CD4-positive, alpha-beta T cell treated with Interferon alpha-2 for 1 hour (primary cell): ENCODE results near the gene NHS.

Experiments used
- DNase-seq, 2 donors: peaks; one replicate each; pipeline ENCODE4 v3.0.0-alpha.2; 2020 to 2022

Gene NHS

DNA sequence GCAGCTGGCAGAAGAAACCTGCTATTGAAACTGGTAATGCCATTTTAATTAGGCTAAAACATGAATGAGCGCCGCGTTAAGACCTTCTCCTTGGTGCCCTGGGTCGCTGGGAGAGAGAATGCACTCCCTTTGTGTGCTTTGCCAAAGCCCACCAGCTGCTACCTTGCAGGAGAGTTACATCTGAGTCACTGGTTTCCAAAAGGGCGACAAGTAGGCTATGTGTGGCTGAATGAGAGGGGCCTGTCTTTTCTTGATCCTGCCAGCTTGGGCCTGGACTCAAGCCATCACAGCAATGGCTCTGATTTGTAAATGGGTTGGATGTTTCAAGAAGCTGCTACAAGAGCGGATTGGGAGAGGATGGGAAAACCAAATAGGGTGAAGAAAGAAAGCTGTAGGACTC is 81.5 kb downstream of the NHS start:
- no peak for DNase-seq

DNA sequence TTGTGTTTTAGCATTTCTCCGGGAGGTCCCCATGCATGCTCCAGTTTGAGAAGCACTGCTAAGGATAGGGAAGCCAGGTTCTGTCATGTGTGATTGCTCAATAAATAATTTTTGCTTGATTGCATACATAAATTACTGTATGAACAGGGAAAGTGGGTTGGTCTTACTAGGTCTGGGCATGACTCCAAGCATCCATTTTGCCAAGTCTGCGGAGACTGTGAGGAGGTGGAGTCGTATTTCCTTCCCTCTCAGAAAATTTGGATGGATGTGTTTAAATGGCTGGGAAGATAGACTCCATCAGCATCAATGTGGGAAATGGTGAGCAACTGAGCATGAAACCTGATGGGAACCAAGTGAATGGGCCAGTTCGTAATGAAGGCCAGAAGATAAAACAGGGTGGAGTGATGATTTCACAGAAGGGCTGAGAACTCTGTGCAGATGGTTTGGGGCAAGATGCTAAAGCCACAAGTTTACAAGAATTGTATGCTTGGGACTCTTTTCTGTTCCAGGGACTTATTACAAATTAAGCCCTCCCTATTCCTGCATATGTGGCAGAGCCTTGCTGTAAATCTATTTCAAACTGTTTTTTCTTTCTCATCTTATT is 84.1 kb downstream of the NHS start:
- no peak for DNase-seq

DNA sequence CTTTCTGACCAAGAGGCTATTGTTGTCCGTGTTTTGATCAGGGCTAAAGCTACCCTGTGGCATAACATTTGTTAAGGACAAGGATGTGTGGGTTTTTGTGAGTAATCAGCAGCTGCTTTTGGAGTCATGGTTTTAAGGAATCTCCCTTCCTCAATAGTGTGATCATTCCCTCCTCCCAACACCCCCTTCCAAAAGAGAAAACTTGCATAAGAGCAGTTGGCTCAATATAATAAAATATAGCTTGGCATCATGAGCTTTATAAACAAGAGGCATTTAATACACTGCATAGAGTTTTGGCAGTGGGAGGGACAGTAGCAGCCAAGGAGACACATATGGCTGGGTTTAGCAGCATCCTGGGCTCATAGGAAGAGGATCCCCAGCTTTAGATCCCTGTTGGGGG is 84.7 kb downstream of the NHS start:
- no peak for DNase-seq

DNA sequence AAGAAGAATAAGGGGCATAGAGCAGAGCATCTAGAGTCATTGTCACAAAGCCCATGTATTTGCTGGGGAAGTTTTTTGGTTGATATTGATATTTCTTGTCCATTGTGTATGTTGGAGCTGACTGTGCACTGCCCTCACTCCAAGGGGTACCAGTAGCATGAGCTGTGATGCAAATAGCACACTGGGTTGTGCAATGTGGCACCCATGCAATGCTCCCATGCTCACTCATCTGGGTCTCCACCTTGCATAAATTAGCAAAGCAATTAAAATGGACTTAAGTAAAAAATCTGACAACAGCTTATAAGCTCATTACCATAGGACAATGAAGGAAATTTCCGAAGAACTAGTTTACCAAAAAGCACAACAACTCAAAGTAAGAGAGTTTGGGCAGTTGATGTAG is 87.9 kb downstream of the NHS start:
- DNase-seq, result no peak

DNA sequence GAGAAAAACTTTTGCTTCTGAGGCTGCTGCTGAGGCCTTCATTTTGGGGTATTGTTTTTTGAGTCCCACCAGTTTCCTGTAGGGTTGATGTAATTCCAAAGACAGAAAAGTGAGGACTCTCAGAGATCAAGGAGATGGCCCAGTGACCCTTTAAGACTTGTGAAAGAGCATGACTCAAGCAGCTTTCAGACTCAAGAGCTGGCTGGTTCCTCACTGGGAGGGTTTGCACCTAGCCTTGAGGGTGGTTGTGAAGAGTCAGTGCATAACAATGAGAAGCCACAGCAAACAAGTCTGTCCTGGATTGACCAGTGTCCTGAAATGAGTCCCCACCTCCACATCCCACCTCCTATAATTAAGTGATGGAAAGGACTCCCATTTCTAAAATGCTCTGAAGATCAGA is 89.2 kb downstream of the NHS start:
- DNase-seq, result no peak

DNA sequence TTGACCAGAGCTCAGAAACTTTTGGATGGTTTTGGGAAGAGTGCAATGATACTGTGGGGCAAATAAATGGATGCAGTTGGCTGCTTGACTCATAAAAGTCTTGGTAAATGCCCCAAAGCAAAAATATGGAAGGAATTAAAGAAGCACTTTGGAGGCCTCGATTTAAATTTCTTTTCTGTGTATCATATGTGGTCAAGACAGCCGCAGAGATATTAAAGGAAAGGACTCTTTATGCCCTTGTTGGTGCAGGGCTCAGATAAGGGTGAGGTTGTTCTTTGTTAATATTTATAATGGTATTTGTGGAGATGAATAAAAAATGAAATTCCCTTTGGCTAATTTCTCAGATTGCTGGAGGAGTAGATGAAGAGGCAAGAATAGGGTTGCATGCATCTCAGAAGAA is 90.2 kb downstream of the NHS start:
- DNase-seq, result no peak

DNA sequence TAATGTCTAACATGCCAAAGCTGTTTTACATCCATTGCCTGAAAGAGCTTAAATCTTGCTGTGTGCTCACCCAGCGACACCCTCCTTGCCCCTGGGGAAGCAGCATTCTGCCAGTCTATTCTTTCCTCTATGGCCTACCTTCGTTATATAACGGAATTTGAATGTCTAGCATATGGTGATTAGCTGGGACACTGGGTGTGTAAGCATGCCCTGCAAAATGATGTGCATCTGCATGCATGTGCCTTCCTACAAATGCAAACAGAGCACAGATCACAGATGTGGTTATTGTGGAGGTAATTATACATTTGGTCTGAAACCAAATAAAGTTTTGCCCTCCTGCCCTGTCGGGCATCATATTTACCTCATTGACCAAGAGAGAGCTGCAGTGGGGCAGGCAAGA is 90.8 kb downstream of the NHS start:
- no peak for DNase-seq

DNA sequence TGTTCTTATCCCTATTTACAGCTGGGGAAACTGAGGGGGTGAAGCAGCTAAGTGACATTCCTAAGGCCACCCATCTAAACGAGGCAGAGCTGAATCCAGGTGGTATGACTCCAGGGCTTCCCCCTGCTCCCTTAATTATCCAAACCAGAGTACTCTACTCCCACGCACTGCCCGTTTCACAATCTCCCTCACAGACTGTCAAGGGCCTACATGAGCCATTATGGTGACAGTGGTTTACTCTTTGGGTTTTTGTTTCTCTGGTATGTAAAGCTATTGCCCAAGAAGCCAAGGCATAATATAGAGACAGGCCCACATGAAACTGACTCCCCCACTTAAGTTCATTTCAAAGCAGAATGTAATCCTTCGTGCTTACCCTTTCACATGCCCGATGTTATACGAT is 95.1 kb downstream of the NHS start:
- DNase-seq, result no peak

DNA sequence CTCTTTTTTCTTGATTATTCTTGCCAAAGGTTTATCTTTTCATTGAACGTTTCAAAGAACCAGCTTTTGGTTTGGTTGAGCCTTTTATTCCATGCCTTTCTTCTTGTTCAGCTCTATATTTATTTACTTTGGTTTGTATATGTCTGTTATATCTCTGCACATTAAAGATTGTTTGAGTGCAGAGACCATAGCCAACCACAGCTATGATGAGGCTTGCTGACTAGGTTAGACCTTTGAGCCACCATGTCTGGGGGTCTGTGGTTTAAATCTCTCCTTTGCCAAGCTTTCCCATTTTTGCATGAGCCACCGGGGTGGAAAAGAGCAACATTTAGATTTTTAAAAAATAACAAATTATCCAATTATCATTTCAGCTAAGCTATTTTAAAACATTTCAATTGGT is 96.1 kb downstream of the NHS start:
- DNase-seq, result no peak

DNA sequence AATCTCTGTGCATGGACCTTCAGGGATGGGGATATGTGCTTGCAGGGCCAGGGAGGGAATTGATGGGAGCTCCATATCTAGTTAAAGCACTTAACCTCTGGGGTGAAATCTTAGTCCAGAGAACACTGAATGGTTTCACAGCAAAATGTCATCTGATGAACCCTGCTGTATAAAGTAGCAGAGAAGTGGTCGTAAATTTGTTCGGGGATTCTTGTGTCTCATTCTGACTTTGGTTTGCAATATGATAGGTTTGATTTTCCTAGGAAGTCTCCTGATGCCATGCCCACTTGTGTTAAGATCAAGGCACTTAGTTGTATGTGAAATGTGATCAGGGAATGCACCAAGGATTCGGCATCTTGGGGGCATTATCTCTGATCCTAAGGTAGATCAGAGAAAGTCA is 96.9 kb downstream of the NHS start:
- no peak for DNase-seq

DNA sequence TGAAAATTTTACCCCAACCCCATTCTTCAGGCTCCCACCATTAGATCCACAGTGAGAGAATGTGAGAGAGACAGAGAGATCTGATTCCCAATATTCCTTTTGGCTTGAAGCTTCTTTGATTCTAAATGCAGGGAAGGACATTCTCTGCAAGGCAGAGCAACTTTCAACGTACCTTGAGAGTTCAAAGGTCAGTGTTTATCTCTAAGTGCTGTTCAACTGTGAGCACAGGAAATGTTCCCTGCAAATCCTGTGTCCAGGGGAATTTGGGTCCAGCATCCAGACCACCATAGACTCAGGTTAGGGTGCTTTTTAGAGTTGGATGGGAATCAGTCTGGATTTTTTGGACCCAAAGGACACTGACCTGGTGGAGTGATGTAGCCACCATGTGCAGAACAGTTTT is 97.4 kb downstream of the NHS start:
- no peak for DNase-seq

DNA sequence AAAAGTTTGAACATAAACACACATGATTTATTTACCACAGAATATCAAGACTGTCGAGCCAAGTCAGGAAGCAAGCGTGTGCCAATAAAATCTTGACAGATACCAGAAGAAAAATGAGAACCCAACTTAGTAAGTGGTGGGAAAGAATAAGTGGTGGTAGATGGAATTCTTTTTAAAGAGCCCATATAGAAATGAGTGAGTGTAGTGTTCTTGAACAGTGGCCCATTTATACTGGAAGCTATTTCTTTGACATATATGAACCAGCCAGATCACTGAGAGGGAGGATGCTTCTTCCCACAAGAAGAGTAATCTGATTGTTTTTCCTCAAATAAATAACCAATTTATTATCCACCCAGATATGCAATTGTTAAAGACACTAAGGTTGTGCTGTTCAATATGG is 98.0 kb downstream of the NHS start:
- no peak for DNase-seq

DNA sequence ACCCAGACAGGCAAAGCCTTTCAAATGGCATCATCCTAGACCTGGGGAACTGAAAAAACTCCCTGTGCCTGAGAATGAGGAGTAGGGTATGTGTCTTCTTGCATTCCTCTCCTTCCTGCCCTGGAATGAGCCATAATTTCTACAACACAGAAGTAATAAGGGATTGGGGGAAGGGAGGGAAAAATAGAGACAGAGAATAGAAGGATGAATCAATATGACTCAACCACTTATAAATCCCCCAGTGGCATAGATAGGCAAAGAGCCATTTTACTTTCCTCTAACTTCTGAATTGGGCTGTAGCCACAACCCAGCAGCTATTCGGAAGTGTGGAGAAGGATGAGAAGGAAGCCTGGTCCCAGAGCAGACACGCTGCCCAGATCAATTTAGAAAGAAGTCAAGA is 99.9 kb downstream of the NHS start:
- DNase-seq, result no peak

DNA sequence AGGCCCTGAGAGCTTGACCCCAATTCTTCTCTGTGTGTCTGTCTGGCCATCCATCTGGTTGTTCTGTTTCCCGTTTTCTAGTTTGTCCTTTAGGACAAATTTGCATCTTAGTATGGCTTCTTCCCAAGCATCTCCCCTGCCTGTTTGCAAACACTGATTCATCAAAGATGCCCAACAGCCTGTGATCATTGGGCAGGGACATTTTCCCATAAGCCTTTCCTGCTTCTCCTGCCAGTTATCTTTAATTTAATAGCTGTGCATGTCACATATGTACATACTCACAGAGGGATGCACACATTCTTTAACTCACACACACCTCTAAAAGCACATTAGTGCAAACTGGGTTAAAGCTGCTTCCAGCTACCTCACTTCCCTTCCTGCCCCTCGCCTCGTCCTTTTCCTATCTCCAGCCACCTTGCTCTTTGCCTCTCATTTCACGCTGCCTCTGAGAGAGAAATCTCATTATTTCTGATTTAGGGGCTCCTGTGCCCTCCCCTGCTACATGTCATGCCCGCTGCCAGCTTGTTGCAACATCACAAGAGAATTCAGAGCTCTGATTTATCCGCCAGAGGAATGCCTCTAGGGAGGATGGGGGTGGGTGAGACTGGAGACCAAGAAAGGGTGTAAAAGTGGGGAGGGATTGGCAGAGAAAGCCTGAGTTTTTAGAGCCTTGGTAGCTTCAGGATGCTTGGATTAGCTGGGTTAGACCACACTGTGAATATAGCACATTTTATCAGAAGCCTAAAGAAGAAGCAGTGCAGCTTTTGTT is 100.6 kb downstream of the NHS start:
- DNase-seq, result no peak

DNA sequence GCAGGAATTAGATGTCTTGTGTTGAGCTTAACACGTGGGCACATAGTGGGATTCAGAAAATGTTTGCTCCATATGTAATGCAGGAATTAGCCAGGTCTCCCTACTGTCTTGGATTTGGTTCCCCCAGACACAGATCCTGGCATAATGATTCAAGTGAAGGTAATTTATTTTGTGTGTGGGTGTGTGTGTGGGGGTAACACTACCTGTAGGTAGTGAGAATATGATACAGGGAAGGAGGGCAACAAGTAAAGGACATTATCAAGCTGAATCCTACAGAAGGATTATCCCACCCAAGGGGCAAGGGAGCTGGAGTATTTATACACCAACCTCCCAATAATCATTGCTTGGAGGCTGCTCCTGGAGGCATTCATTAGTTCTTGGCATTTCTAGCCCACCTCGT is 101.4 kb downstream of the NHS start:
- no peak for DNase-seq

DNA sequence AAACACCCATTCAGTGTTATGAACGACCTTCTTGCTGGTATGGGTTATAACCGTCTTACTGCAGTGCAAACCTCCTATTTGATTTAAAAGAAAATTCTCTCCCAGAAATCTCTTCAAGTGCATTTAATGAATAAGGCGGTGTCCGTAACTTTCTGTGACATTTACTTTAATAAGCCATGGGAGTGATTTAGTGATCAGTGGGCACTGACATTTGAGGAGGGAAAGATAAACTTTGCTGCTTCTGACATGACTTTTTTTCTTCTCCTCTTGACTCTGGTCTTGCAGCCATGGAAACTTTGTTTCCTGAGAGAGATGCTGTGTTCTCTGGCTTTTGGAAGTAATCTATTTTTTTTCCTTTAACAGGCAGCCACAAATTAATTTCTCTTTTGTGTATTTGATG is 106.1 kb downstream of the NHS start:
- no peak for DNase-seq

DNA sequence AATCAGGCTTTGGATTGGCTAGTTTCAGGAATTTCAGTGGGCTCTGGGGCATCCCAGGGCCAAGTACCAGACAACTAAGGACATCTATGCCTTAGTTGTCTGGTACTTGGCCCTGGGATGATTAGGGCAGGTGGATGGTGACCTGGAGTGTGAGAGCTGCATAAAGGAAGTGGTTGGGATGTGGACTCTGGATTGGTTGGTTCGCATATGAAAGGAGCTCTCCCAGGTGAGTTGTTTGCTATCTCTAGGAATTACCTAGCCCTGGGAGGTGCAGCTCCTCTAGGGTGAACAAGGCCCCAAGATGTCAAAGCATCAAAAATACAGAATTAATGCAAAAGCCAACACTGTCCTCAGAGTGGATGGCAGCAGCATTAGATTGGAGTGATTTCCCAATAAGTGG is 109.6 kb downstream of the NHS start:
- DNase-seq, result no peak

DNA sequence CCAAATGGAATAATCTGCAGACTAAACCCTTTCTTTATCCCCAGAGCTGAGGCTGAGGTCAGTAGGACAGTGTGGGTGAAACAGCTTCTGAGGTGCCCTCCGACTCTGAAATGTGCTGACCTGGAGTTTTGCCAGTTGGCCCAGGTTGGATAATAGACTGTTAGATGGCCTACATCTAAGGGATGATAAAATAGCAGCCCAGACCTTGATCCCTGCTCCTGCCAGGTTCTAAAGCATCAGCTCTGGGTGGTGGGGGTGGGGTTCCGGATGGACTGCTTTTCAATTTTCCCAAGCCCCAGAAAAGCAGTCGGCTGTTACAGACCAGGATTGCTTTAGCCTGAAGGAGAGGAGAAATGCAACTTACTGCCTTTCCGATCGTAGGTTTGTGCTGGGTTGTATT is 110.4 kb downstream of the NHS start:
- DNase-seq, result no peak

DNA sequence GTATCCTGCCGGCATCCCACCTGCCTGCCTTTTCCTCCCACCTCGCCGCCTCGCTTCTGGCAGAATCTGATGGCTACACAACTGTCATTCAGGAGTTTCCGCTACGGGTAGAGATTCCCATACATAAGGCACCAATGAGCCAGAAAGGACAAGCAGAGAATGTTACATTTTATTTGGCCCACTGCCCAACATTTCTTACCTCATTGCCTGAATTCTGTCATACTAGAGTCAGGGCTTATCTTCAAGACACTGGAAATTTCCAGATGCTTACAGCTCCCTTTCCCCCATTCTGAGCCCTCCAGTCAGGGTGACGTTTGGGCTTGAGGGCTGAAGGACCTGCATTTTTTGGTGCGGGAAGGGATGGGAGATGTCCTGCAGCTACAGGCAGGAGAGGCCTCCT is 113.0 kb downstream of the NHS start:
- no peak for DNase-seq

DNA sequence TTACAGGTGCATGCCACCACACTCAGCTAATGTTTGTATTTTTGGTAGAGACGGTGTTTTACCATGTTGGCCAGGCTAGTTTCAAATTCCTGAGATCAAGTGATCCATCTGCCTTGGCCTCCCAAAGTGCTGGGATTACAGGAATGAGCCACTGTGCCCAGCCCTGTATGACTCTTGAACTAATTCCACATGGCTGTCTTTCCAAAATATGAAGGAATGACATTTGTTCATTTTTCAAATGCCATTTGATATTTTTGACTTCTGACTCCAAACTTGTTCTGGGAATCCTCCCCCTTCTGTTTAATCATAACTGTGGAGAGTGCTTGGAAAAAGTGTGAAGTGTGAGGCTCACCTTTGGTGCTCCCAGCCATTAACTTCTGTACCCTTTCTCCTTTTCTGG is 119.2 kb downstream of the NHS start:
- DNase-seq, result no peak

DNA sequence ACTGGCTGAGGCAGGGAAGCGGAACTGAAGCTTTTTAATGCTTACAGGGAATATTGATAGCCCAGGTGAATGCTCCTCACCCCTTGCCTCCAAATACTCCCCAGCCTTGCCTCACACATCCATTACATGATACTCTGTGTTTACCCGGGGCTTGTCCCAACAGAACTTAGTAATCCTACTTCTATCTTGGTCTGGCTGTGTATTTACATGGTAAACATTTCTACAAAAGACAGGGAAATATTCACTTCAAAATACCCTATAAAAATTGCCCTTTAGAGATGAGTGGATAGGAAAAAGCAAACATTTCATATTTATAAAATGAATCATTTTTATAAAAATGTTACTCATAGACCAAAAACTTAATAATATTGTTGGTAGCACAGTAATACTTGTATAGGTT is 120.1 kb downstream of the NHS start:
- DNase-seq, result no peak

DNA sequence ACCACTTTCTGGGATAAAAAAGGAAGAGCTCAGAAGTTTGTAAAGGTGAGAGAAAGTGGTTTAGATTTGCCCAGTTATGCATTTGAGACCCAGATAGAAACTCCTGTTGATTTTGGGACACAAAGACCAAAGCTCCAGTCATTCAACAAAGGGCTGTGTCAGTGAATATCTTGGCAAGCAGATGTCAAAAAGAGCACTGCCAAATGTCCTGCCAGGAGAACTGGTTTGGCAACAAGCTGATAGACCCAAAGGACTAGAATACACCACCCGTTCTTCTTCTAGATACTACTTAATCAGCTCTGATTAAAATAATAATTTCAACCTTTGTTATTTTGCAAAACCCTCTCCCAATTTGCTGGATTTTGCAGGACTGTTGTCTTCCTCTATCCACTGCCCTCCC is 121.4 kb downstream of the NHS start:
- DNase-seq, result no peak

DNA sequence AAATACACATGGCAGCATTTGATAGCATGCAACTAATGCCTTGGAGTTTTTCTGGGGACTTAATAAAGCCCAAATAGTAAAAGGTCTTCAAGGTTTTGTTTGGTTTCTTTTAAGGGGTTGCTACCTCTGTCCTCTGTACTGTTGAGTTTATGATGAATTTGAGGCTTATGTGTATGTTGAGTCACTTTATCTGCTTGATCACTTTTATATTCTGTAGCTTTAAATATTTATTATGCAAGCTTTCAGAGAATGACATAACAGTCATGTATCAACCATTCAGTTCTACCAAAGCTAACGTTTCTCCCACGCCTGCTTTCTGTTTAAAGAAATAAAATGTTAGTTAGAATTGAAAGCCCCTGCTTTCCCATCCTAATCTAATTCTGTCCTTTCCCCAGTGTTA is 122.2 kb downstream of the NHS start:
- no peak for DNase-seq

DNA sequence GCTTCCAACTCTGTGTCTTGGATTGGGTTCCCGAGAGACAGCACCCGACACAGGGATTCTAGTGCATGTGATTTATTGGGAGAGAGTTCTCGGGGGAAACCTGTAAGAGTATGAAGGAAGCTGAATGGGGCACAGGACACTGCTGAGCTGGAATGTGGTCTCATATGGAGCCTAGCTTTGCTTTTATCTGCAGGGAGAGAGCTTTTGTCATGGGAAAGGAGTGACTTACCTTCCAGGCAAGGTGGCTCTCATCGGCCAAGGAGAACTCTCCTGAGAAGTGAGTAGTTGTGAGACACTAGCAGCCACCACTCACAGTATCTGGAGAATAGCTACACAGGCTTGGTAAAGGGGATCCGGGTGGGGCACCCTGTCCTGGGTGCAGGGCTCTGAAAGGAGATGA is 124.5 kb downstream of the NHS start:
- no peak for DNase-seq

DNA sequence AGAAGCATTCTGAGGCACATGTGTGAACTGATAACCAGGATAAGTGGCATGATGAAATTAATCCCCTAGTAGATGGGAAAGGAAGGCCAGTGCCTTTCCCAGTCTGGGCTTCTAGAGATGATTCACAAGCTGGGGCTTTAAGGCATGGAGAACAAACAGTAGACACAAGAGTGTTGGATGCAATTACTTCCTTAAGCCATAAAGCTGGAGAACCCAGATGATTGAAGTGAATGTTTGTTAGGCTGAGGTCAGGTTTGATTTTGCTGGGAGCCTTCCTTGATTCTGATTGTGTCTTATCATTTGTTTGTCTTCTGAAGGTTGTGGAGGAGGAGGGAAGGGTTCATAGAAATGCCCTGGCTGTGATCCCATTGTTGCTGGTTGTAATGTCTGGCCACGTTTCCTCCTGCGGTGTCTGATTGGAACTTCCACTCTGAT is 125.2 kb downstream of the NHS start:
- no peak for DNase-seq
